ENCODE data around the gene ZNF366. TPM values are rescaled to one million over a fixed set of nuclear protein-coding genes. Genes with fewer than 3 reads are reported as not detected.

Gene ZNF366
- polyA plus RNA-seq, 4 donors = 1.5 to 2.4 (median 2.1) TPM; not detected in 1

DNA sequence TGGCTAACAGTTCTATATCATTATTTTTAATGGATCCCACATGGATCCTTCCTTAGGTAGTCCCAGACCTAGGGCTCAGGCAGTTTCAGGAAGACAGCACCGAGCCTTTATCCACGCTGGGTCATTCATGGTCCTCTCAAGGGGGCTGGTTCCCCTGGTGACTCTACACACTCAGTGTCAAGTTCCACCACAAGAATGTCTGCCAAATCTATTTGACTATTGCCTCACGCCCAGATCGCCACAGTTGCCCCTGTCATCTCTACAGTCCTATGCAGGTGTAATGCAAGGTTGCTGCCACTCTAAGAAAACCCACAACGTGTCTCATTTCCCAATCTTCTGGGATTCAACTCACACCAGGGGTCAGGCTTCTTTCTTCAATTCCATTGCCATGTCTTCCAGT is 8.0 kb upstream of the ZNF366 start:
- WGBS, 3 donors = 79 to 93% (median 86%) methylated on average over 5 of the region's 5 CpGs
- Histone ChIP-seq H3K36me3 (ENCODE audit: control insufficient read depth in 3 of 3, insufficient read depth in 2 of 3, low read depth in 1 of 3, low read length in 3 of 3) (no peaks in the 10 kb centered on the region), H3K27me3 (ENCODE audit: control insufficient read depth in 3 of 3, insufficient read depth in 3 of 3, low read length in 3 of 3) (peaks cover 0 to 2% (median 0%) of the 10 kb centered on the region in 3 donors), H3K9me3 (ENCODE audit: control insufficient read depth in 2 of 2, insufficient read depth in 1 of 2, low read depth in 1 of 2, low read length in 1 of 2) (peaks cover 0 to 2% of the 10 kb centered on the region in 2 donors), H3K4me1 (ENCODE audit: control insufficient read depth in 3 of 3, insufficient read depth in 2 of 3, low read depth in 1 of 3, low read length in 2 of 3) (no peaks in the 10 kb centered on the region), H3K27ac (ENCODE audit: low read depth in 1 of 3, low read length in 2 of 3) (no peak overlapping the region), H3K4me3 (ENCODE audit: low read depth in 1 of 3, low read length in 3 of 3) (no peak overlapping the region)
- DNase-seq (no peak), FAIRE-seq (no peak)

DNA sequence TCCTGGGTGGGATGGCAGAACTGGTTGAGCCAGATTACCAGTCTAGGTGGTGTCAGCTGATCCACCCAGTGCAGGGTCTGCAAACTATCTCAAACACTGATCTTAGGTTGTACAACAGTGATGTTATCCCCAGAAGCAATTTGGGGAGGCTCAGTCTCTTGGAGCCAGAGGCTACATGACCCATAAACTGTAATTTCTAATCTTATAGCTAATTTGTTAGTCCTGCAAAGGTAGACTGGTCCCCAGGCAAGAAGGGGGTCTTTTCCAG is 5.3 kb upstream of the ZNF366 start:
- no peaks in the 10 kb centered on the region for H3K4me1 ChIP-seq (ENCODE audit: control insufficient read depth in 3 of 3, insufficient read depth in 2 of 3, low read depth in 1 of 3, low read length in 2 of 3)
- H3K4me3 ChIP-seq (ENCODE audit: low read depth in 1 of 3, low read length in 3 of 3) = no peak overlapping the region
- no peak overlapping the region for H3K27ac ChIP-seq (ENCODE audit: low read depth in 1 of 3, low read length in 2 of 3)
- H3K27me3 ChIP-seq (ENCODE audit: control insufficient read depth in 3 of 3, insufficient read depth in 3 of 3, low read length in 3 of 3) = no peaks in the 10 kb centered on the region
- FAIRE-seq (no peak), DNase-seq (no peak)
- H3K36me3 ChIP-seq (ENCODE audit: control insufficient read depth in 3 of 3, insufficient read depth in 2 of 3, low read depth in 1 of 3, low read length in 3 of 3) = no peaks in the 10 kb centered on the region
- no peaks in the 10 kb centered on the region for H3K9me3 ChIP-seq (ENCODE audit: control insufficient read depth in 2 of 2, insufficient read depth in 1 of 2, low read depth in 1 of 2, low read length in 1 of 2)

DNA sequence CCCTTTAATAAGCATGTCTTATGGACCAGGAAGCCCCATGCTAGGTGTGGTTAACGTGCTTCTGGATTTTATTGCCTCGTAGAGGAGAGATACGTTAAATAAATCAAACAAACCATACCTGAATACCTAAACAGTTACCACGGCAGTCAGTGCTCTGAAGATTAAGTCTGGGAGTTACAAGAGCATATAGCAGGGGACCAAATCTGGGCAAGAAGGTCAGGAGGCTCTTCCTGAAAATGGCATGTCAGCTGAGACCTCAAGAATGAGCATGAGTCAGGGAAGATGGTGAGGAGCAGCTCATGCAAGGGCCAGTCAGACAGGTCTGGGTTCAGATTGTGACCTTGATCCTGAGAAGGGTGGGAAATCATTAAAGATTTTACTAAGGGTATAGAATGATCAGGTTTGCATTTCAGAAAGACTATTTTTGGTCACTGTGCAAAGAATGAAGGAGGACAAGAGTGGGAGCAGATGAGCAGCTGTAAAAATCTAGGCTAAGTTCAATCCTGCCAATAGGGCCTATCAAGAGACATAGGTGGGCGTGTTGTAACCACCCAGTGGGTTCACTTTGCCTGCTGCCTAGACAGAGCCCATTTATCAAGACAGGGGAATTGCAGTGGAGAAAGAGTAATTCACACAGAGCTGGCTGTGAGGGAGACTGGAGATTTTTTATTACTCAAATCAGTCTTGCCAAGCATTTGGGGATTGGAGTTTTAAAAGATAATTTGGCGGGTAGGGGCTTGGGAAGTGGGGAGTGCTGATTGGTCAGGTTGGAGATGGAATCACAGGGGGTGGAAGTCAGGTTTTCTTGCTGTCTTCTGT is 4.8 kb upstream of the ZNF366 start:
- WGBS, 3 donors = 33 to 72% (median 53%) methylated on average over 6 of the region's 6 CpGs
- H3K27me3 ChIP-seq (ENCODE audit: control insufficient read depth in 3 of 3, insufficient read depth in 3 of 3, low read length in 3 of 3) = peaks cover 0 to 3% (median 0%) of the 10 kb centered on the region in 3 donors
- no peaks in the 10 kb centered on the region for H3K4me1 ChIP-seq (ENCODE audit: control insufficient read depth in 3 of 3, insufficient read depth in 2 of 3, low read depth in 1 of 3, low read length in 2 of 3)
- peak in 1 of 2 donors; percentile 22 for DNase-seq
- FAIRE-seq = no peak
- H3K36me3 ChIP-seq (ENCODE audit: control insufficient read depth in 3 of 3, insufficient read depth in 2 of 3, low read depth in 1 of 3, low read length in 3 of 3) = no peaks in the 10 kb centered on the region
- H3K27ac ChIP-seq (ENCODE audit: low read depth in 1 of 3, low read length in 2 of 3) = no peak overlapping the region
- H3K4me3 ChIP-seq (ENCODE audit: low read depth in 1 of 3, low read length in 3 of 3) = no peak overlapping the region
- H3K9me3 ChIP-seq (ENCODE audit: control insufficient read depth in 2 of 2, insufficient read depth in 1 of 2, low read depth in 1 of 2, low read length in 1 of 2) = no peaks in the 10 kb centered on the region

DNA sequence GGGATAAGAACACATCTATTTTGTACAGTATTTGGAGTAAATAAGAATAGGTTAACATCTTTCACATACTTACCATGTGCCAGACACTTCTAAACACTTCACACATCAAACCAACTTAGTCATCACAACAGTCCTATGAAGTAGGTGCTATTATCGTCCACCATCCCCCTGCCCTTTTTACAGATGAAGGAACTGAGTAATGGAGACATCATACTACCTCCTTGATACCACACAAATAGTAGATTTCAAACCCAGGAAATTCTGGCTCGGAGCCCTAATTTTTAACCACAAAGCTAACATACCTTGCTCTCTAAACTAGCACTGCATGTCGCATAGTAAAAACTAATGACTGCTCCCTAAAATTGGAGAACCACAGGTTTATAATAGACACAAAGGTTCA is 4.2 kb upstream of the ZNF366 start:
- H3K9me3 ChIP-seq (ENCODE audit: control insufficient read depth in 2 of 2, insufficient read depth in 1 of 2, low read depth in 1 of 2, low read length in 1 of 2) = no peaks in the 10 kb centered on the region
- H3K4me3 ChIP-seq (ENCODE audit: low read depth in 1 of 3, low read length in 3 of 3) = no peak overlapping the region
- DNase-seq (no peak), FAIRE-seq (no peak)
- no peaks in the 10 kb centered on the region for H3K4me1 ChIP-seq (ENCODE audit: control insufficient read depth in 3 of 3, insufficient read depth in 2 of 3, low read depth in 1 of 3, low read length in 2 of 3)
- H3K27ac ChIP-seq (ENCODE audit: low read depth in 1 of 3, low read length in 2 of 3) = no peak overlapping the region
- WGBS, 3 donors = 64 to 70% (median 65%) methylated on average over 3 of the region's 3 CpGs
- H3K27me3 ChIP-seq (ENCODE audit: control insufficient read depth in 3 of 3, insufficient read depth in 3 of 3, low read length in 3 of 3) = peaks cover 0 to 3% (median 0%) of the 10 kb centered on the region in 3 donors
- H3K36me3 ChIP-seq (ENCODE audit: control insufficient read depth in 3 of 3, insufficient read depth in 2 of 3, low read depth in 1 of 3, low read length in 3 of 3) = no peaks in the 10 kb centered on the region

DNA sequence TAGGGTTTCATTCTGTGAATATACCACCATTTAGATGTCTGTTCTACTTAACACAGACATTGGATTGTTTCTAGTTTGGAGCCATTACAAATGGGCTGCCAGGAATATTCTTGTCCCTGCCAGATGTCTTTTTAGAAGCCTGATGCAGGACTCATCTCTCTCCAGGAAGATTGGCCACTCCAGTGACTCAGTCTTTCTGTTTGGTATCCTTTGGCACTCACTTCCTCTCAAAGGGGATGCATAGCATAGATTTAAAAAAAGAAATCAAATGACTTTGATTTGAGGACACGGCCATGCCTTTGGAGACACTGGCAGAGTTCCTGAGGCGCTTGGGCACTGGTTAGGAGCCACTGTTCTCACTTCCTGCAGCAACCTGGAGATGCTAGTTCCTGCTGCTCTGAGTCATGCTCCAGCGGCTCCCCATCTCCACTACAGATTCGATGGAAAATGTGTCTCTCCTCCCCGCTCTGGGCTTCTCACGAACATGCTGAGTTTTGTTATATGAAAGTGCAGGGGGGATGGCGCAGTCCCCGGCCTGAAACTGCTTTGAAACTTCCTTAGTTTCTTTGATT is 3.5 kb upstream of the ZNF366 start:
- H3K9me3 ChIP-seq (ENCODE audit: control insufficient read depth in 2 of 2, insufficient read depth in 1 of 2, low read depth in 1 of 2, low read length in 1 of 2) = no peaks in the 10 kb centered on the region
- DNase-seq (no peak), FAIRE-seq (no peak)
- 55 to 85% (median 68%) methylated on average over 8 of the region's 8 CpGs for WGBS, 3 donors
- peaks cover 0 to 3% (median 0%) of the 10 kb centered on the region in 3 donors for H3K27me3 ChIP-seq (ENCODE audit: control insufficient read depth in 3 of 3, insufficient read depth in 3 of 3, low read length in 3 of 3)
- H3K36me3 ChIP-seq (ENCODE audit: control insufficient read depth in 3 of 3, insufficient read depth in 2 of 3, low read depth in 1 of 3, low read length in 3 of 3) = no peaks in the 10 kb centered on the region
- no peak overlapping the region for H3K4me3 ChIP-seq (ENCODE audit: low read depth in 1 of 3, low read length in 3 of 3)
- no peaks in the 10 kb centered on the region for H3K4me1 ChIP-seq (ENCODE audit: control insufficient read depth in 3 of 3, insufficient read depth in 2 of 3, low read depth in 1 of 3, low read length in 2 of 3)
- no peak overlapping the region for H3K27ac ChIP-seq (ENCODE audit: low read depth in 1 of 3, low read length in 2 of 3)

DNA sequence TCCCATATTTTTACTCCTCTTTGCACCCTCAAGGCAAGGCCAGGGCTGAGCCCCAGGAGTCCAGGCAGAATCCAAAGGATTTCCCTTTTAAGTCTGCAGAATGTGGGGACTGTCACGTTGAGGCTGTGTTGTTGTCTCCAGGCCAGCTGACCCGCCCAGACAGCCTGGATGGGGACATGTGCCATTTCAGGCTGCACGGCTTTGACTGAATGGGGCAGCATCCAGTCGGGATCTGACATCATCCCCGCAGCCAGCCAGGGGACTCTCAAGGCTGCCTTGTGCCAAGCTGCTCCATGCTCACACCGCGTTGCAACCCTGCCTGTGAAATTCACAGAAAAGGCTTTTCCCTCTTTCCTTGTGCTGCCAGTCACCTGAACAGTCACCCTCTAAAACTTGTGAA is 2.2 kb upstream of the ZNF366 start:
- Histone ChIP-seq H3K4me1 (ENCODE audit: control insufficient read depth in 3 of 3, insufficient read depth in 2 of 3, low read depth in 1 of 3, low read length in 2 of 3) (no peaks in the 10 kb centered on the region), H3K4me3 (ENCODE audit: low read depth in 1 of 3, low read length in 3 of 3) (no peak overlapping the region), H3K27ac (ENCODE audit: low read depth in 1 of 3, low read length in 2 of 3) (no peak overlapping the region), H3K27me3 (ENCODE audit: control insufficient read depth in 3 of 3, insufficient read depth in 3 of 3, low read length in 3 of 3) (peaks cover 0 to 3% (median 0%) of the 10 kb centered on the region in 3 donors), H3K36me3 (ENCODE audit: control insufficient read depth in 3 of 3, insufficient read depth in 2 of 3, low read depth in 1 of 3, low read length in 3 of 3) (no peaks in the 10 kb centered on the region), H3K9me3 (ENCODE audit: control insufficient read depth in 2 of 2, insufficient read depth in 1 of 2, low read depth in 1 of 2, low read length in 1 of 2) (no peaks in the 10 kb centered on the region)
- DNase-seq = no peak
- no peak for FAIRE-seq
- 67 to 81% (median 77%) methylated on average over 7 of the region's 7 CpGs for WGBS, 3 donors

DNA sequence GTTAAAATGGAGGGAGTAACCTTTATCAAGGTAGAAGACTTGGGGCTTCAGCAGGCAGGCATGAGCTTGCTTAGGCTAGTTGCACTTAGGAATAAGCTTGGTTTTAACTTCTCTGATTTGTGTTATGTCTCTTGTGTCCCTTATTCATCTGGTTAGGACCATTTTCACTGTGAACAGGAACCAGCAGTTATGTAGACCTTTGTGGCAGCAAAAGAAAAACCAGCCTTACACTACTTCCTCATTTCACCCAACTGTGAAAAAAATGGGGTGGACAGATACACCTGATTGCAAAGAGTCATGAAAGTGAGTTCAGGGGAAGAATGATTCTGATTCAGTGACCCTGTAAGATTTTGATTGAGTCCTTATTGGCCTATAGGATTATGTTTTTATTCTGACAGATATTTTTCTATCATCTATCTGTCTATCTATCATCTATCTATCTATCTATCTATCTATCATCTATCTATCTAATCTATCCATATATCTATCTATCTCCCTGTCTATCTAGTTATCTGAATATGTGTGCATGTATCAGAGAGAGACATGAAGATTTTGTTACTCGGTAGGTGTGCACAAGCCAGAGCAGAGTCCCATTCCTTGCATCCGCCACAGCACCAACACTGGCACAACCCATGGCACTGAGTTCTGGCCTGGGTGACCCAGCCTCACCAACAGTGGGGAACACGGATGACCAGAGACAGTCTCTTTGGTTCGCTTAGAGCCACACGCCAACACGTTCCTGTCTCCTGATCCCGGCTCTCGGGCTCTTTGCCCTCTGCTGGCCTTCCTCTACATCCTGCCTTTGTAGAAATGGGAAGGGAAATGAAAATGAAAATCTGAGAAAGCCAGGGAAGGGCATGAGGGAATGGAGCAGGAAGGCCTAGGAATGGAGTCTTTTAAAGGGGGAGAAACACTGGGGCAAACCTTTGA is 1.3 kb upstream of the ZNF366 start:
- 85 to 89% (median 85%) methylated on average over 8 of the region's 8 CpGs for whole genome bisulfite sequencing, 3 donors
- Histone ChIP-seq H3K4me1 (ENCODE audit: control insufficient read depth in 3 of 3, insufficient read depth in 2 of 3, low read depth in 1 of 3, low read length in 2 of 3) (no peaks in the 10 kb centered on the region), H3K4me3 (ENCODE audit: low read depth in 1 of 3, low read length in 3 of 3) (no peak overlapping the region), H3K9me3 (ENCODE audit: control insufficient read depth in 2 of 2, insufficient read depth in 1 of 2, low read depth in 1 of 2, low read length in 1 of 2) (no peaks in the 10 kb centered on the region), H3K27ac (ENCODE audit: low read depth in 1 of 3, low read length in 2 of 3) (peak overlapping the region in 1 of 3 donors; percentile 21), H3K36me3 (ENCODE audit: control insufficient read depth in 3 of 3, insufficient read depth in 2 of 3, low read depth in 1 of 3, low read length in 3 of 3) (no peaks in the 10 kb centered on the region), H3K27me3 (ENCODE audit: control insufficient read depth in 3 of 3, insufficient read depth in 3 of 3, low read length in 3 of 3) (peaks cover 0 to 3% (median 0%) of the 10 kb centered on the region in 3 donors)
- DNase-seq (no peak), FAIRE-seq (no peak)

DNA sequence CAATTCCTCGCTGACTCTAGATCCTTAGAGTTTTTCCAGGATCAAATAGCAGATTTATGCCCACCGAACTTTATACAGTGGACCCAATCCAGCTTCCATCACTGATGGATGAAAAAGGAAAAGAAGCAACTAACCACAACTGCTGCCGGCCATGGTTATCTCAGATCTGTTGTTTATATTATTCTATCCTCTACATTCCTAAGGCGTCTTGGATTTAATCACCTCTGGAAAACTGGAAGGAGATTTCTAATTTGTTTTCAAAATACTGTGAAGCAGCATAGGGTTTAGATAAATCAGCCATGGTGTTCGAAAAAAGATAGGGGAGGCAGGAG is 663 bp upstream of the ZNF366 start:
- no peak for DNase-seq
- WGBS, 3 donors = 63 to 81% (median 76%) methylated on average over 5 of the region's 5 CpGs
- Histone ChIP-seq H3K27me3 (ENCODE audit: control insufficient read depth in 3 of 3, insufficient read depth in 3 of 3, low read length in 3 of 3) (peaks cover 0 to 3% (median 0%) of the 10 kb centered on the region in 3 donors), H3K4me1 (ENCODE audit: control insufficient read depth in 3 of 3, insufficient read depth in 2 of 3, low read depth in 1 of 3, low read length in 2 of 3) (no peaks in the 10 kb centered on the region), H3K9me3 (ENCODE audit: control insufficient read depth in 2 of 2, insufficient read depth in 1 of 2, low read depth in 1 of 2, low read length in 1 of 2) (no peaks in the 10 kb centered on the region), H3K4me3 (ENCODE audit: low read depth in 1 of 3, low read length in 3 of 3) (no peak overlapping the region), H3K36me3 (ENCODE audit: control insufficient read depth in 3 of 3, insufficient read depth in 2 of 3, low read depth in 1 of 3, low read length in 3 of 3) (no peaks in the 10 kb centered on the region), H3K27ac (ENCODE audit: low read depth in 1 of 3, low read length in 2 of 3) (peak overlapping the region in 1 of 3 donors; percentile 21)
- no peak for FAIRE-seq
